ENCODE measurements around the gene GRHL3. TPM values are rescaled to one million over a fixed set of nuclear protein-coding genes. Genes with fewer than 3 reads are reported as not detected.

Gene GRHL3
- total and polyA plus RNA-seq, 8 donors, result 0.11 to 0.86 (median 0.35) TPM

DNA sequence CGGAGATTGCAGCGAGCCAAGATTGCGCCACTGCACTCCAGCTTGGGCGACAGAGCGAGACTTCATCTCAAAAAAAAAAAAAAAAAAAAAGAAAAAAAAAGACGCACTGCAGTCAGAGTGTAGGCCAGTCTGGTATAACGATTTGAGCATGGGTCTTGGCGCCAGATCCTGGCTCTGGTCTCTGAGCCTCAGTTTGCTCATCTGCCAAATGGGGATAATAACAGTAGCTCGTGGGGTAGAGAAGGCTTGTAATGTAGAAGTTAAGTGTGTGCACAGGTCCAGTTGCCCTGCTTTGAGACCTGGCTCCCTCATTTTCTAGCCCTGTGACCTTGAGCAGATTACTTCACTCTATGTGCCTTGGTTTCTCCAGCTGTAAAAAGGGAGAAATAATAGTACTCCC, 26.3 kb upstream of the GRHL3 start:
- 81 to 89% methylated on average over 9 of the region's 9 CpGs for whole genome bisulfite sequencing, 2 donors
- TF ChIP-seq, protein P1, sequence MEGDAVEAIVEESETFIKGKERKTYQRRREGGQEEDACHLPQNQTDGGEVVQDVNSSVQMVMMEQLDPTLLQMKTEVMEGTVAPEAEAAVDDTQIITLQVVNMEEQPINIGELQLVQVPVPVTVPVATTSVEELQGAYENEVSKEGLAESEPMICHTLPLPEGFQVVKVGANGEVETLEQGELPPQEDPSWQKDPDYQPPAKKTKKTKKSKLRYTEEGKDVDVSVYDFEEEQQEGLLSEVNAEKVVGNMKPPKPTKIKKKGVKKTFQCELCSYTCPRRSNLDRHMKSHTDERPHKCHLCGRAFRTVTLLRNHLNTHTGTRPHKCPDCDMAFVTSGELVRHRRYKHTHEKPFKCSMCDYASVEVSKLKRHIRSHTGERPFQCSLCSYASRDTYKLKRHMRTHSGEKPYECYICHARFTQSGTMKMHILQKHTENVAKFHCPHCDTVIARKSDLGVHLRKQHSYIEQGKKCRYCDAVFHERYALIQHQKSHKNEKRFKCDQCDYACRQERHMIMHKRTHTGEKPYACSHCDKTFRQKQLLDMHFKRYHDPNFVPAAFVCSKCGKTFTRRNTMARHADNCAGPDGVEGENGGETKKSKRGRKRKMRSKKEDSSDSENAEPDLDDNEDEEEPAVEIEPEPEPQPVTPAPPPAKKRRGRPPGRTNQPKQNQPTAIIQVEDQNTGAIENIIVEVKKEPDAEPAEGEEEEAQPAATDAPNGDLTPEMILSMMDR (IDR thresholded peaks at IDR 0.05), result no peak
- no peak overlapping the region for H3K4me3 ChIP-seq
- H3K36me3 ChIP-seq, result no peaks in the 10 kb centered on the region
- ATAC-seq (no peak), DNase-seq (no peak), FAIRE-seq (no peak)
- no peaks in the 10 kb centered on the region for H3K4me1 ChIP-seq
- H3K27me3 ChIP-seq, result no peaks in the 10 kb centered on the region
- H3K27ac ChIP-seq, result no peak overlapping the region
- no peaks in the 10 kb centered on the region for H3K9me3 ChIP-seq
- intact Hi-C loops (cut with DNase I), result no loop called here

DNA sequence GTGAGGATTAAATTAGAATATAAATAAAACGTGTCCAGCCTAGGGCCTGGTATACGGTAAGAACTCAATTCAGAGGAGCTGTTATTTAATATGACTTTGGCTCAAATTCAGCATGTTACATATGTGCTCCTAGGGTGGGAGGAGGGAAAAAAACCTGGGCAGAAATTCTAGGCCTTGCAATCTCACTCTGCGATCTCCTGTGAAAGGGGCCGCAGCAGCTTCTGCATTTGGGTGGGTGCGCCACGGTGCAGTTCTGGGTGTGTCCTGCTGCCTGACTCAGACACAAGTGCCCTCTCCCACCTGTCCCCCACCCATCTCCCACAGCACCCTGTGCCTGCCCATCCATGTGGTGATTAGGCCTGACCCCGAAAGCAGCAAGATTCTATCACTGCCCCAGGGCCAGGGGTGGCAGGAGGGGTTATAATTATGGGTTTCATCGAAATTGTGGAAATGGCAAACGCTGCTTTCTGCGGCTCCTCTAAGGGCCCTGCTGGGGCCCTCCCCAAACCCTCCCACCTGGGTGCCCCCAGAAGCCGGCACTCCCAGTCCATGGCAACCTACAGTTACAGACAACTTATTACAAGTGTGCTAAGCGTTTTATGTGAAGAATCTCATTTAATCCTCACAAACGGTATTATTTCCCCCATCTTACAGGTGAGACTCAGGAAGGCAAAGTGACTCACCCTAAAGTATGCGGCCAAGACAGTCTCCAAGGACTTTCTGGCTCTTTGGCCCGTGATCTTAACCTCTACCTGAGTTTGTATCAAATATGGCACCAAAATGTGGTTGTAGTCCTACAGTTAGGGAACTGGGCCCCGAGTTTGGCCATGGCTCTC, 25.5 kb upstream of the GRHL3 start:
- FAIRE-seq (no peak), ATAC-seq (no peak), DNase-seq (no peak)
- intact Hi-C loops (cut with DNase I), result no loop called here
- H3K36me3 ChIP-seq, result no peaks in the 10 kb centered on the region
- TF ChIP-seq, protein P1 (IDR thresholded peaks at IDR 0.05), result no peak
- WGBS, 2 donors, result 88 to 90% methylated on average over 16 of the region's 16 CpGs
- H3K4me3 ChIP-seq, result no peak overlapping the region
- H3K9me3 ChIP-seq, result no peaks in the 10 kb centered on the region
- no peaks in the 10 kb centered on the region for H3K4me1 ChIP-seq
- no peaks in the 10 kb centered on the region for H3K27me3 ChIP-seq
- H3K27ac ChIP-seq, result no peak overlapping the region

- intact Hi-C loops (cut with DNase I), result no loop called here
- no peak overlapping the region for H3K27ac ChIP-seq
- FAIRE-seq (no peak), ATAC-seq (peak in 2 of 4 donors; percentile 25 to 58), DNase-seq (no peak)
- H3K9me3 ChIP-seq, result no peaks in the 10 kb centered on the region
- H3K27me3 ChIP-seq, result no peaks in the 10 kb centered on the region
- WGBS, 2 donors, result 77 to 82% methylated on average over 9 of the region's 9 CpGs
- no peaks in the 10 kb centered on the region for H3K36me3 ChIP-seq
- H3K4me3 ChIP-seq, result no peak overlapping the region
- TF ChIP-seq, protein P1 (IDR thresholded peaks at IDR 0.05), result no peak
- no peaks in the 10 kb centered on the region for H3K4me1 ChIP-seq
Observed at GRCh38 chr1:24294228-24294672, 24.9 kb upstream of the GRHL3 start.

DNA sequence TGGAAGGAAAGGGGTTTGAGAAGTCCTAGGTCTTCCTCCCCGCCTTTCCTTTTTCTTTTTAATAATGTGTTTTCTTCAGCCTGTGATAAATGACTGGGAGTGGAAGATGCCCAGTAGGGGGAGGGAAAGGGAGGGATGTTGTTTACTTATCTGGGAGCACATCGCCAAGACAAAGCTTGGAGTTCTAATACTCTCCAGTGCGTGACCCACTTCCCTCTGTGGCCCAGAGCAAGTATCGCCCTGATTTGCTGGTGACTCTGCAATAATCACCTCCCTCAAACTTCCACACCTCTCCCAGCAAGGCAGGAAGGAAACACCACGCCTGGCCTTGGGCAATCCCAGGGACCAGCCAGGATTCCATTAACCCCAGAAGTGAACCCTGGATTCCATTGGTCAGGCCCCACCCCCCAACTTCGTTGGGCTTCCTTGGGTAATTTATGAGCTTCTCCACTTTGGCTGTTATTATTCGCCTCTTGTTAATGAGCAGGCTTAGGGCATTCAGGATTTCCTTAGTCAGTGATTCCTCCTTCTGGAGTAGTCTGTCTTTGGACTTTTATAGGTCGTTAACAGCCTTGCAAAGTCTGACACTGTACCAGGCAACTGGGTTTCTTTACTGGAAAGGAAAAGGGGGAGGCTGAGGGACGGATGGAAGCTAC, 24.3 kb upstream of the GRHL3 start:
- FAIRE-seq (no peak), DNase-seq (no peak), ATAC-seq (peak in 3 of 4 donors; percentile 36 to 73 (median 64))
- no peaks in the 10 kb centered on the region for H3K36me3 ChIP-seq
- H3K9me3 ChIP-seq, result no peaks in the 10 kb centered on the region
- no peaks in the 10 kb centered on the region for H3K27me3 ChIP-seq
- 54 to 61% methylated on average over 9 of the region's 9 CpGs for WGBS, 2 donors
- H3K4me3 ChIP-seq, result no peak overlapping the region
- H3K27ac ChIP-seq, result no peak overlapping the region
- intact Hi-C loops (cut with DNase I), result no loop called here
- no peaks in the 10 kb centered on the region for H3K4me1 ChIP-seq
- TF ChIP-seq, protein P1 (IDR thresholded peaks at IDR 0.05), result no peak

DNA sequence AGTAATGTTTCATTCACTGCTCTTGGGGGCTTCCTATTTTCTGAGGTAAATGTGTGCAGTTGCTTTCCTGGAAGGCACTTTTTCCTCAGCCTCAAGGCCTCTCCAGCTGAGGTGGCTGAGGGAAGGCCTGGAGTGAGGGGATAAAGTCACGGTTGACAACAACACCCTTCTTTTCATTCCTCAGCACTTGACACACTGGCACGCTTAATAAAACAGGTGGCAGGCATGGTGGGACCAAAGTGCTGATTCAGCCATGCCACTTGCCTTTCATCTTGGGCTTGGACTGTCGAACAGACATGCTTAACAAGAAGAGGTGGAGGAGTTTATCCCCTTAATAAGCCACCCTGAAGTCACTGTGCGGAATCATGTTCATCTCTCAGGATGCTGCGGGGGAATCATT, 23.6 kb upstream of the GRHL3 start:
- TF ChIP-seq, protein P1 (IDR thresholded peaks at IDR 0.05), result no peak
- intact Hi-C loops (cut with DNase I), result no loop called here
- no peak for ATAC-seq
- Histone ChIP-seq H3K9me3 (no peaks in the 10 kb centered on the region), H3K27me3 (no peaks in the 10 kb centered on the region), H3K4me1 (no peaks in the 10 kb centered on the region), H3K36me3 (no peaks in the 10 kb centered on the region), H3K27ac (no peak overlapping the region), H3K4me3 (no peak overlapping the region)
- DNase-seq, result no peak
- no peak for FAIRE-seq
- 89 to 95% methylated on average over 5 of the region's 5 CpGs for WGBS, 2 donors
